Activated CD4-positive, alpha-beta T cell treated with anti-CD3 and anti-CD28 coated beads for 48 hours (primary cell): ENCODE data around the gene LEP.
"Not testable (repeated sequence)": the region's sequence is repeated elsewhere in the genome, so short reads cannot be mapped to it uniquely, and the experiment has no call there.

Experiments
- DNase-seq: peaks from one replicate; pipeline ENCODE4 v3.0.0-alpha.2; 2020

Gene LEP

GRCh38 chr7:128275681-128276080 lies 34.6 kb downstream of the LEP start:
- no peak for DNase-seq

DNA sequence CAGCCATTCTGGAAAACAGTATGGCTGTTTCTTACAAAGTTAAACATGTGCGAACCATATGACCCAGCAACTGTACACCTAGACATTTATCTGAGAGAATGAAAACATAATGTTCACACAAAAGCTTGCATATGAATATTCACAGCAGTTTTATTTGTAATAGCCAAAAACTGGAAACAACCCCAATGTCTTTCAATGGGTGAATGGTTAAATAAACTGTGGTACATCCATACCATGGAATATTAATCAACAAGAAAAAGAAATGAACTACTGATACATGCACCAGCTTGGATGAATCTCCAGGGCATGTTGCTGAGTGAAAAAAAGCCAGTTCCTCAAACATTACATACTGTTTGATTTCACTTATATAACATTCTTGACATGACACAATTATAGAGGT lies 37.3 kb downstream of the LEP start:
- no peak for DNase-seq

DNA sequence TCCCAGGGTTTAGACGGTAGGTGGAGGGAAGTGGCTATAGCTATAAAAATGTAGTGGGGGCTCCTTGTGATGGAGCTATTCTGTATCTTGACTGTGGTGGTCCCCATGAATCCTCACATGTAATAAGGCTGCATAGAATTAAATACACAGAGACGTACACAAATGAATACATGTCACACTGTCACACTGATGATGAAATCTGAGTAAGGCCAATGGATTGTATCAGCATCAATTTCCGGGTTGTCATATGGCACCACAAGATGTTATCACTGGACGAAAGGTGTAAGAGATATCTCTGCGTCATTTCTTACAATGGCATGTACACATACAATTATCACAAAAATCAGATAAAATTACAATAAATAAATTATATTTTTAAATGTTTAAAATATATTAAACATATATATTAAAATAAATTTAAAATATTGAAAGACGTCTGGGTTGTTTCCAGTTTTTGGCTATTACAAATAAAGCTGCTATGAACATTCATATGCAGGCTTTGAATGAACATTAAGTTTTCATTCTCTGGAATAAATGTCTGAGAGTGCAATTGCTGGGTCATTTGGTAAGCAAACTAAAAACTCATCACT lies 38.1 kb downstream of the LEP start:
- no peak for DNase-seq

DNA sequence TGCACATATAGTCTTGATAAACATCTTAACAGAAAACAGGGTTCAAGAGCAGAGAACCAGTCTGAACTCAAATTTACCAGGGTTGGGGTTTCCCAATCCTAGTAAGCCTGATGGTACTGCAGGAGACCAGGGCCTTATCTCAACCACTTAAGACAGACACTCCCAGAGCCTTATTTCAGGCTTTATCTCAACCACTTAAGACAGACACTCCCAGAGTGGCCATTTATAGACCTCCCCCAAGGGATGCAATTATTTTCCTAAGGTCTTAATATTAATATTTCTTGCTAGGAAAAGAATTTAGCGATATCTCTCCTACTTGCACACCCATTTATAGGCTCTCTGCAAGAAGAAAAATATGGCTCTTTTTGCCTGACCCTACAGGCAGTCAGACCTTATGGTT lies 39.4 kb downstream of the LEP start:
- DNase-seq, result not testable (repeated sequence)

DNA sequence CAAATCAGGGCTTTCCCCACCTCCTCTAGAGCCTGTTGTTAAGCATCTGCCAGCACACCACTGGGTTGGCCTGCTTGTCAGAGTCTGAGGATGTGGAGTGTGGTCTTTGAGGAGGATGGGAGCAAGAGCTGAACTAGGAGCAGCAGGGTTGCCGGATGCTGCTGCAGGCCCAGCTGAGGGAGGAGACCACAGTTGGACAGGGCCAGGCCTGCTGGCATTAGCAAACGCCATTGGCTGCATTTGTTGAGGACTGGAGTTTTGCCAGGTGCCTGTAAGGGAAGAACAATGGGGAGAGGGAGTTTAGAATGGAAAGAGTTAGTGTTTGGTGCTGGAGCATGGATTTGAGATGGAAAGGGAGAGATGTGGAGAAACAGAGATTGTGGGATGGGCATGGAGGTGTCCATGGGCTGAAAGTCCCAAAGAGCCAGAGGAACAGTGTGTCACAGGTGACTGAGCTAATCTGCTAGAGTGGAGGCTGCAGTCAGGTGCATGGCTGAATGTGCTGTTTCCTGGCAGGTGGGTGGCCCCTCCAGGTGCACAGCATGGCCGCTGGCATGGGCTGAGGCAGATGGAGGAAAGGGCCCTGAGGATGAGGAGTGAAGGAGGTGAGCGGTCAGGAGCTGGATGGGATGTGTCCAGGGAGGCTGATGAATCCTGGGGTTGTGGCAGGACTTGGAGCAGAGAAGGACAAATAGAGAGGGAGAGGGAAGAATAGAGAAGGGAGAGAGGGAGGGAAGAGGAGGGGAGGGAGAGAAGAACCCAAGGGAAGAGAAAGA lies 40.7 kb downstream of the LEP start:
- no peak for DNase-seq

- no peak for DNase-seq
Observed at GRCh38 chr7:128284102-128284501, 43.0 kb downstream of the LEP start.

- no peak for DNase-seq
Observed at GRCh38 chr7:128287556-128287955, 46.5 kb downstream of the LEP start.

DNA sequence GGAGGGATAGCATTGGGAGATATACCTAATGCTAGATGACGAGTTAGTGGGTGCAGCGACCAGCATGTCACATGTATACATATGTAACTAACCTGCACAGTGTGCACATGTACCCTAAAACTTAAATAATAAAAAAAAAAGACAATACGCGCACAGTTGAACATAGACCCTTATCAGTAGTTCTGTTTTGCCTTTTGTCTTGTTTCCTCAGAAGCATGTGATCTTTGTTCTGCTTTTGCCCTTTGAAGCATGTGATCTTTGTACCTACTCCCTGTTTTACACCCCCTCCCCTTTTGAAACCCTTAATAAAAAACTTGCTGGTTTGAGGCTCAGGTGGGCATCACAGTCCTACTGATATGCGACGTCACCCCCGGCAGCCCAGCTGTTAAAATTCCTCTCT lies 56.9 kb downstream of the LEP start:
- DNase-seq, result not testable (repeated sequence)

- no peak for DNase-seq
Observed at GRCh38 chr7:128299109-128299607, 58.1 kb downstream of the LEP start.

GRCh38 chr7:128302139-128302538 lies 61.1 kb downstream of the LEP start:
- no peak for DNase-seq

DNA sequence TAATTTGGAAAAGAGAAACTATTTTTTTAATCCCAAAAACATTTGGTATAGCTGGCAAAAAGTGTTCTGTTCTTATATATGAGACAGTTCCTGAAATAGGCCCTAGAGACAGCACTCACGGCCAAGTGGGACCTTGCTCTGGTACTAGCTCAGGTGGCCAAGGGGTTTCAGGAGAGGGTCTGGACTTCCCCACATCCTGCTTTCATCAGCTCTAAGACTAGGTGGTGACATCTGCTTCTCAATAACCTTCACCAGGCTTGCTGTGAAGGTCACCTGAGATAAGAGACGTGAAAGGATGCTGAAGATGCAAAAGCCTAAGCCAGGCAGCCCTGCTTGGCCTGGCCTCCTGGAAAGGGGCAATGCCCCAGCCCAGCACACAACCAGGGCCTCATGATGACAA lies 62.1 kb downstream of the LEP start:
- no peak for DNase-seq

DNA sequence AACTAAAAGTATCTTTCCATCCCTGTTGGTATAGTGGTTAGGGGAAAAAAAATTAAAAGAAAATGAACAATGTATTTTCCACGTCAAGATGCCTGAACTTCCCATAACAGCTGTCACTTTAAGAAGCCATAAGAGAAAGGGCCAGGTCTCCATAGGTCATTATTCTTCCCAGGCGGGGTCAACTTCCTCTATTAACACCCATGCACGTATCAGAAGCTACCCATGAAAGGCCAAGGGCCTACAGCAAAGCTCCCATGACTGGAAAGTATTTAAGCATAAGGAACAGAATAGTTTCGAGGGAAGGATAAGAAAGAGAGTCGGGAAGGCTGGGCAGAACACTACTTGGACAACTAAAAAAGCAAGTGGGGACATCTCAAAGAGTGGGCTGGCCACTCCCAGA lies 62.6 kb downstream of the LEP start:
- no peak for DNase-seq

GRCh38 chr7:128304212-128304611 lies 63.1 kb downstream of the LEP start:
- DNase-seq, result no peak

DNA sequence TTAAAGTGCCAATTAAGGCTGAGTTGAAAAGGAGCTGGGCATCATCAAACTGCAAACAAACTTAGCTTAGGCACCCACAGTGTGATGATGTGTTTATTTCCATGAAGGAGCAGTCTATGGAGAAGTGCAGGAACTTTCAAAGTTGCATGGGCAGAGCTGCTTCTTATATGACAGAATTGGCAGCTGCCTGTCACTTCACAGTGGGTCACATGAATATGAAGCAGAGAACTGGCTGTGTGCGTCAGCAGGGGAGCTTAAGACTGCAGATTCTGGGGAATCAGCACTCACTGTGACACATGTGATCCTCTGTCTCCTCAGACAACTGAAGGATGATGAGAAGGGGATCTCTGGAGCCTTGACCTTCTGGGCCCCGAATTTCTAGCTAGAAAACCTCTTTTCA lies 66.0 kb downstream of the LEP start:
- no peak for DNase-seq
